SH-SY5Y (cell line): Measurements from ENCODE around the gene FBH1.

ENCODE experiments used
- GATA2 ChIP-seq: IDR thresholded peaks from 2 replicates; pipeline ENCODE4 v1.6.1; 2011; ENCODE audit warnings: mild to moderate bottlenecking, low read depth, low read length
- GATA3 ChIP-seq: IDR thresholded peaks from 2 replicates; pipeline ENCODE4 v1.6.1; 2011; ENCODE audit warnings: low read depth, mild to moderate bottlenecking, low read length, moderate library complexity

DNA sequence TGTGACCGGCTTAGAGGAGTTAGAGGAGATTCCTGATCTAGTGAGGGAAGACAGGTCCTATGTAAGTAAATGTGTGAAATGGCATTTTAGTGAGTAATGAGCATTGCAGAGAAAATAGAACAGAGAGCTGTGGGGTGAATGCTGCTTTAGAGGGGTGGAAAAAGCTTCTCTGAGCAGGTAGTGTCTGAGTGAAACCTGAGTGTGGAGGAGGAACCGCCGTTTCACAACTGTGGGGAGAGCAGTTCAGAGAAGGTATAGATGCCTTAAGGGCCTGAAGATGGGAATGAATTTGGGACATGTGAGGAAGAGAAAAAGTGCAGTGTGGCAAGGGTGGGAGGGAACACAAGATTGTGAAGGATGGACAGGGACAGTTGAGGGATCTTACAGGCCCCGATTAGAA is 21.6 kb downstream of the FBH1 start:
- TF ChIP-seq GATA2 (no peak), GATA3 (no peak)
